ENCODE data around the gene SSTR3.

Gene SSTR3

GRCh38 chr22:37242395-37242918, 30.2 kb upstream of the SSTR3 start:
- H3K79me2 ChIP-seq (ENCODE audit: insufficient read depth, low read length) = peaks cover 8% of the 10 kb centered on the region; the same call in 1 of the 2 replicates
- peak overlapping the region; percentile 91 for H3K4me3 ChIP-seq (ENCODE audit: low read depth, low read length, poor library complexity, severe bottlenecking)
- H3K27ac ChIP-seq (ENCODE audit: low read depth, low read length, poor library complexity, severe bottlenecking) = peak overlapping the region; percentile 97
- 0 out of 2 replicates have a peak, but pooled peaks cover 3% of the 10 kb centered on the region for H3F3A ChIP-seq (ENCODE audit: insufficient read depth, low read length)
- H3K4me2 ChIP-seq (ENCODE audit: low read length) = peak overlapping the region; percentile 80
- H3K9me3 ChIP-seq (ENCODE audit: low read length) = no peaks in the 10 kb centered on the region
- peaks cover 79% of the 10 kb centered on the region for H3K4me1 ChIP-seq (ENCODE audit: insufficient read depth, low read length, severe bottlenecking)
- H2AFZ ChIP-seq (ENCODE audit: low read length) = no peak overlapping the region
- no peaks in the 10 kb centered on the region for H4K20me1 ChIP-seq (ENCODE audit: insufficient read depth, low read length)
- no peaks in the 10 kb centered on the region for H3K27me3 ChIP-seq (ENCODE audit: insufficient read depth, low read length)
- H3K36me3 ChIP-seq (ENCODE audit: insufficient read depth, low read length) = peaks cover 46% of the 10 kb centered on the region
- peak overlapping the region; percentile 91 for H3K9ac ChIP-seq (ENCODE audit: low read length)
- TF ChIP-seq CTCF (IDR thresholded peaks at IDR 0.05; ENCODE audit: low read length) (no peak), EZH2 (IDR thresholded peaks at IDR 0.05; ENCODE audit: borderline replicate concordance, low read length) (no peak)
- no peaks in the 10 kb centered on the region for H3K9me2 ChIP-seq (ENCODE audit: low read depth, low read length)

- H3K27me3 ChIP-seq (ENCODE audit: insufficient read depth, low read length) = no peaks in the 10 kb centered on the region
- no peaks in the 10 kb centered on the region for H3K9me3 ChIP-seq (ENCODE audit: low read length)
- 0 out of 2 replicates have a peak, but pooled peaks cover 3% of the 10 kb centered on the region for H3F3A ChIP-seq (ENCODE audit: insufficient read depth, low read length)
- peaks cover 86% of the 10 kb centered on the region for H3K4me1 ChIP-seq (ENCODE audit: insufficient read depth, low read length, severe bottlenecking)
- peak overlapping the region; percentile 80 for H3K4me2 ChIP-seq (ENCODE audit: low read length)
- peaks cover 50% of the 10 kb centered on the region for H3K36me3 ChIP-seq (ENCODE audit: insufficient read depth, low read length)
- H3K79me2 ChIP-seq (ENCODE audit: insufficient read depth, low read length) = peaks cover 8% of the 10 kb centered on the region; the same call in 1 of the 2 replicates
- peak overlapping the region; percentile 91 for H3K4me3 ChIP-seq (ENCODE audit: low read depth, low read length, poor library complexity, severe bottlenecking)
- peak overlapping the region; percentile 91 for H3K9ac ChIP-seq (ENCODE audit: low read length)
- H3K9me2 ChIP-seq (ENCODE audit: low read depth, low read length) = no peaks in the 10 kb centered on the region
- H4K20me1 ChIP-seq (ENCODE audit: insufficient read depth, low read length) = no peaks in the 10 kb centered on the region
- no peak overlapping the region for H2AFZ ChIP-seq (ENCODE audit: low read length)
- TF ChIP-seq EZH2 (IDR thresholded peaks at IDR 0.05; ENCODE audit: borderline replicate concordance, low read length) (no peak), CTCF (IDR thresholded peaks at IDR 0.05; ENCODE audit: low read length) (no peak)
- H3K27ac ChIP-seq (ENCODE audit: low read depth, low read length, poor library complexity, severe bottlenecking) = peak overlapping the region; percentile 97
These were observed 29.3 kb upstream of the SSTR3 start for GRCh38 chr22:37241351-37242142.

GRCh38 chr22:37240941-37241320, 28.7 kb upstream of the SSTR3 start:
- H3K4me2 ChIP-seq (ENCODE audit: low read length) = peak overlapping the region; percentile 80
- no peaks in the 10 kb centered on the region for H3K9me3 ChIP-seq (ENCODE audit: low read length)
- H3K27me3 ChIP-seq (ENCODE audit: insufficient read depth, low read length) = no peaks in the 10 kb centered on the region
- peaks cover 89% of the 10 kb centered on the region for H3K4me1 ChIP-seq (ENCODE audit: insufficient read depth, low read length, severe bottlenecking)
- no peak overlapping the region for H2AFZ ChIP-seq (ENCODE audit: low read length)
- H3K9ac ChIP-seq (ENCODE audit: low read length) = peak overlapping the region; percentile 91; the same call in 1 of the 2 replicates
- peak overlapping the region; percentile 91 for H3K4me3 ChIP-seq (ENCODE audit: low read depth, low read length, poor library complexity, severe bottlenecking)
- H3K27ac ChIP-seq (ENCODE audit: low read depth, low read length, poor library complexity, severe bottlenecking) = peak overlapping the region; percentile 97
- no peaks in the 10 kb centered on the region for H3K9me2 ChIP-seq (ENCODE audit: low read depth, low read length)
- H3K36me3 ChIP-seq (ENCODE audit: insufficient read depth, low read length) = peaks cover 56% of the 10 kb centered on the region
- H4K20me1 ChIP-seq (ENCODE audit: insufficient read depth, low read length) = no peaks in the 10 kb centered on the region
- H3F3A ChIP-seq (ENCODE audit: insufficient read depth, low read length) = 0 out of 2 replicates have a peak, but pooled peaks cover 3% of the 10 kb centered on the region
- no peak for TF ChIP-seq EZH2 (IDR thresholded peaks at IDR 0.05; ENCODE audit: borderline replicate concordance, low read length)
- TF ChIP-seq CTCF (IDR thresholded peaks at IDR 0.05; ENCODE audit: low read length) = no peak
- H3K79me2 ChIP-seq (ENCODE audit: insufficient read depth, low read length) = peaks cover 8% of the 10 kb centered on the region; the same call in 1 of the 2 replicates
